Mesenchymal stem cell (in vitro differentiated cells and primary cell): ENCODE results near the gene CAPN11.

Source experiments
- DNase-seq: peaks from one replicate; pipeline ENCODE4 v3.0.0-alpha.2; 2013
- H2AFZ ChIP-seq: one replicate; pipeline ENCODE4 v1.6.1; 2013; ENCODE audit warnings: low read depth, mild to moderate bottlenecking, control low read depth, inconsistent platforms, low read length, moderate library complexity
- H2AK5ac ChIP-seq: 2 replicates; pipeline ENCODE4 v1.6.1; 2013; ENCODE audit warnings: low read length, moderate library complexity, mild to moderate bottlenecking, inconsistent platforms; ENCODE audit not compliant: severe bottlenecking
- H2BK120ac ChIP-seq: one replicate; pipeline ENCODE4 v1.6.1; 2013; ENCODE audit warnings: low read depth, mild to moderate bottlenecking, inconsistent platforms, low read length, moderate library complexity
- H2BK12ac ChIP-seq, 2 experiments: one replicate each; pipeline ENCODE4 v1.6.1; 2013; ENCODE audit warnings: inconsistent platforms in 2 of 2, low read length in 2 of 2, mild to moderate bottlenecking in 2 of 2, moderate library complexity in 2 of 2, control low read depth in 1 of 2
- H2BK15ac ChIP-seq: one replicate; pipeline ENCODE4 v1.6.1; 2013; ENCODE audit warnings: mild to moderate bottlenecking, low read depth, inconsistent platforms; ENCODE audit not compliant: poor library complexity, severe bottlenecking
- H2BK5ac ChIP-seq: 2 replicates; pipeline ENCODE4 v1.6.1; 2013; ENCODE audit warnings: low read depth, mild to moderate bottlenecking, low read length, control low read depth, inconsistent platforms; ENCODE audit not compliant: poor library complexity, severe bottlenecking
- H3K14ac ChIP-seq, 2 experiments: one replicate each; pipeline ENCODE4 v1.6.1; 2013; ENCODE audit warnings: inconsistent platforms in 2 of 2, low read length in 2 of 2, control low read depth in 1 of 2, mild to moderate bottlenecking in 1 of 2, moderate library complexity in 1 of 2
- H3K18ac ChIP-seq, 2 experiments: one replicate each; pipeline ENCODE4 v1.6.1; 2013; ENCODE audit warnings: inconsistent platforms in 2 of 2, low read length in 2 of 2, control low read depth in 1 of 2, low read depth in 1 of 2, mild to moderate bottlenecking in 1 of 2
- H3K23ac ChIP-seq, 2 experiments: one replicate each; pipeline ENCODE4 v1.6.1; 2013; ENCODE audit warnings: inconsistent platforms in 2 of 2, low read length in 2 of 2, mild to moderate bottlenecking in 2 of 2, moderate library complexity in 2 of 2, control low read depth in 1 of 2
- H3K27ac ChIP-seq: 2 replicates; pipeline ENCODE4 v1.5.1; 2013; ENCODE audit warnings: mild to moderate bottlenecking, moderate library complexity, low read length, control low read depth, inconsistent platforms; ENCODE audit not compliant: poor library complexity, severe bottlenecking
- H3K27me3 ChIP-seq, 2 experiments: 2 replicates each; pipeline versions ENCODE4 v1.6.1 to v1.7.0; 2013; ENCODE audit warnings: low read length in 2 of 2, mild to moderate bottlenecking in 2 of 2, moderate library complexity in 2 of 2, control low read depth in 1 of 2, inconsistent platforms in 1 of 2; ENCODE audit not compliant: control insufficient read depth in 1 of 2, insufficient read depth in 1 of 2
- H3K36me3 ChIP-seq, 2 experiments: 2 replicates each; pipeline versions ENCODE4 v1.6.1 to v1.7.0; 2013; ENCODE audit warnings: low read length in 2 of 2, control low read depth in 1 of 2, inconsistent platforms in 1 of 2, low read depth in 1 of 2, mild to moderate bottlenecking in 1 of 2; ENCODE audit not compliant: insufficient read depth in 2 of 2, control insufficient read depth in 1 of 2
- H3K4ac ChIP-seq, 2 experiments: one replicate each; pipeline ENCODE4 v1.6.1; 2013; ENCODE audit warnings: inconsistent platforms in 2 of 2, low read length in 2 of 2, mild to moderate bottlenecking in 2 of 2, moderate library complexity in 2 of 2, control low read depth in 1 of 2, low read depth in 1 of 2
- H3K4me1 ChIP-seq: 2 replicates; pipeline ENCODE4 v1.6.1; 2013; ENCODE audit warnings: low read depth, low read length, control low read depth; ENCODE audit not compliant: control insufficient read depth, insufficient read depth
- H3K4me2 ChIP-seq: 2 replicates; pipeline ENCODE4 v1.6.1; 2013; ENCODE audit warnings: low read length, mild to moderate bottlenecking, inconsistent platforms; ENCODE audit not compliant: poor library complexity, severe bottlenecking
- H3K4me3 ChIP-seq, 2 experiments: 2 replicates each; pipeline versions ENCODE4 v1.5.1 to v1.7.0; 2013; ENCODE audit warnings: low read length in 2 of 2, mild to moderate bottlenecking in 2 of 2, control low read depth in 1 of 2, low read depth in 1 of 2; ENCODE audit not compliant: insufficient read depth in 1 of 2
- H3K79me1 ChIP-seq: replicated peaks from 2 replicates; pipeline ENCODE4 v1.6.1; 2013; ENCODE audit warnings: mild to moderate bottlenecking, control low read depth, low read length, inconsistent platforms; ENCODE audit not compliant: poor library complexity, severe bottlenecking
- H3K9ac ChIP-seq: 2 replicates; pipeline ENCODE4 v1.7.0; 2013; ENCODE audit warnings: mild to moderate bottlenecking, low read length, moderate library complexity
- H3K9me3 ChIP-seq: 2 replicates; pipeline ENCODE4 v1.7.0; 2013; ENCODE audit warnings: mild to moderate bottlenecking, low read length; ENCODE audit not compliant: control insufficient read depth
- H4K8ac ChIP-seq: one replicate; pipeline ENCODE4 v1.6.1; 2013; ENCODE audit warnings: inconsistent platforms, mild to moderate bottlenecking, low read length, moderate library complexity
- H4K91ac ChIP-seq: one replicate; pipeline ENCODE4 v1.6.1; 2013; ENCODE audit warnings: mild to moderate bottlenecking, low read length, inconsistent platforms
- WGBS: methylation state at CpG from one replicate; pipeline ENCODE4 v1.1.7; 2013; ENCODE audit warnings: mixed read lengths; 5-methylcytosine and 5-hydroxymethylcytosine counted together

CAPN11 gene

DNA sequence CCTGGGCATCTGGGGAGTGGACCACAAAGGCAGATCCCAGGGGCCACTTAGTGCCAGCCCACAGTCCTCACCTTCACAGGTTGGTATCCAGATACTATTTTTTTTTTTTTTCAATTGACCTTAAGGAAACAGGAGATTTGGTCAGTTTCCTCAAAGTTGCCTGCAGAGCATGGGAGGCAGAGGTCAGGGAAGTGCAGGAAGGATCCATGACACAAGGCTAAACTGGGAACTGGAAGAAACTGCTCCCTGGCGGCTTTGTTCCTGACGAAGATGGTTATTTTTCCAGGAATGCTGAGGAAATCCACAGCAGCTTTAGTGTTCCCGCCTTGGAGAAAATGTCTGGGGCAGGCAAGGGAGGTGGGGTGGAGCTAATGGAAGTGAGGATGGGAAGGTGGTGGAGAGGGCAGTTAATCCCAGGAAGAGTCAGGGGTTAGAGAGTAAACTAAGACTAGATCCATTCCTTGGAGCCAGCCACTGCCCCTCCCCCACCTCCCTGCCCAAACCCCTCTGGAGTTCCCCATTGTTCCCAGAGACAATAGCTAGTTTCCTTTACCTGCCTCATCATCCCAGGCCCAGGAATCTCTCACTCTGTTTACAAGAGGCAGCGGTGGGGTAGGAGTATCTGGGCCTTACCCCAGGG, 43.8 kb downstream of the CAPN11 start:
- H3K18ac ChIP-seq = no peak overlapping the region
- H3K9me3 ChIP-seq = no peaks in the 10 kb centered on the region
- H3K14ac ChIP-seq = no peak overlapping the region
- no peak for DNase-seq
- no peaks in the 10 kb centered on the region for H3K36me3 ChIP-seq
- H4K91ac ChIP-seq = no peak overlapping the region
- no peak overlapping the region for H2BK5ac ChIP-seq
- no peak overlapping the region for H3K9ac ChIP-seq
- no peaks in the 10 kb centered on the region for H3K27me3 ChIP-seq
- no peaks in the 10 kb centered on the region for H3K79me1 ChIP-seq
- H2AK5ac ChIP-seq = no peak overlapping the region
- peaks cover 12% of the 10 kb centered on the region for H3K4me1 ChIP-seq
- no peak overlapping the region for H3K4me3 ChIP-seq
- no peak overlapping the region for H3K23ac ChIP-seq
- H2BK120ac ChIP-seq = no peak overlapping the region
- H2AFZ ChIP-seq = no peak overlapping the region
- H2BK15ac ChIP-seq = no peak overlapping the region
- no peak overlapping the region for H4K8ac ChIP-seq
- no peak overlapping the region for H3K4ac ChIP-seq
- H3K27ac ChIP-seq = no peak overlapping the region
- no peak overlapping the region for H2BK12ac ChIP-seq
- no peak overlapping the region for H3K4me2 ChIP-seq
- WGBS = 76% methylated on average over 4 of the region's 4 CpGs

DNA sequence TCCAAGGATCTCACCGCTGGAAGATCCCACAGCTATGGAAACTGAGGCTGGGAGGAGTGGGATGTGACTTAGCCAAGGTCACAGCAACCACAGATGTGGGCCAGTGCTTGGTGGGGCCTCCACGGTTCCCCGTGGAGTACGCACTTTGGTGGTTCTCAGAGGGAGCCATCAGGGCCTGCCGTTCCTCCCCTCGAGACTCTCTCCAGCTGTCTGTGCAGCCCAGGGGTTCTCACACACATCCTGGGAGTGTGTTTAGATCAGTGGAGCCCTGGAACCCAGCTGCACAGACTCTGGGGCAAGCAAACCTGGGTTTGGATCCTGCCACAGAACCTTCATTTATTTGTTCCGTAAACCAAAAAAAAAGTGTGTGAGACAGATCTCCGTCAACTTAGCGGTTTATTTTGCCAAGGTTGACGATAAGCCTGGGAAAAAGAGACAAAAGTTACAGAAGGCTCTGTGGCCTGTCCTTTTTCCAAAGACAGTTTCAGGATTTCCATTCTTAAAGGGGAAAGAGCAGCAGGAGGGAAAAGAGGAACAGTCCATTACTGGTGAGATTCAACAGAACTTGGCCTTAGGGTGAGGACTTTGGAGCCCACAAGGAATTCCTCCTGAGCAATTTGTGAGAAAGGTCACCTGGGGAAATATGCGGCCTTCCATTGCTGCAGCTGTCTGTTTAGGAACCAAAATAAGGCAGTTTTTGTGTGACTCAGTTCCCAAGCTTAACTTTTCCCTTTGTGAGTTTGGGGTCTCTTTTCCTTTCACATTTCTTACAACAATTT, 44.5 kb downstream of the CAPN11 start:
- no peaks in the 10 kb centered on the region for H3K36me3 ChIP-seq
- no peak overlapping the region for H4K91ac ChIP-seq
- no peak overlapping the region for H3K4ac ChIP-seq
- H3K4me2 ChIP-seq = no peak overlapping the region
- no peak overlapping the region for H2BK120ac ChIP-seq
- no peak overlapping the region for H3K23ac ChIP-seq
- peaks cover 12% of the 10 kb centered on the region for H3K4me1 ChIP-seq
- H3K14ac ChIP-seq = no peak overlapping the region
- H3K4me3 ChIP-seq = no peak overlapping the region
- no peaks in the 10 kb centered on the region for H3K27me3 ChIP-seq
- H3K9me3 ChIP-seq = no peaks in the 10 kb centered on the region
- no peak overlapping the region for H2AK5ac ChIP-seq
- no peak overlapping the region for H2BK5ac ChIP-seq
- no peak overlapping the region for H3K9ac ChIP-seq
- DNase-seq = no peak
- H3K18ac ChIP-seq = no peak overlapping the region
- H2AFZ ChIP-seq = no peak overlapping the region
- WGBS = 85% methylated on average over 11 of the region's 11 CpGs
- H2BK12ac ChIP-seq = no peak overlapping the region
- no peak overlapping the region for H2BK15ac ChIP-seq
- H3K27ac ChIP-seq = no peak overlapping the region
- no peak overlapping the region for H4K8ac ChIP-seq
- H3K79me1 ChIP-seq = no peaks in the 10 kb centered on the region

DNA sequence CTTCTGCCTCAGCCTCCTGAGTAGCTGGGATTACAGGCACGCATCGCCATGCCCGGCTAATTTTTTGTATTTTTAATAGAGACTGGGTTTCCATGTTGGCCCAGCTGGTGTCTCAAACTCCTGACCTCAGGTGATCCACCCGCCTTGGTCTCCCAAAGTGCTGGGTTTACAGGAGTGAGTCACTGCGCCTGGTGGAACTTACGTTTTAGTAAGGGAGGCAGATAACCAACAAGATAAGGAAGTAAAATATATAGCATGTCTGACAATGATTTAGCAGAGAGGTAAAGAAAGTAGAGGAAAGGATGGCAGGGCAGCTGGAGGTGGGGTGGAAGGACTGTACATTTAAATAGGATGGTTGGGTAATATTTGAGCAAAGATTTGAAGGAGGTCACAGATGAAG, 45.3 kb downstream of the CAPN11 start:
- DNase-seq = no peak
- Histone ChIP-seq H3K27me3 (no peaks in the 10 kb centered on the region), H3K4me1 (peaks cover 12% of the 10 kb centered on the region), H3K9me3 (no peaks in the 10 kb centered on the region), H4K91ac (no peak overlapping the region), H2BK120ac (no peak overlapping the region), H2BK15ac (no peak overlapping the region), H3K4me2 (no peak overlapping the region), H3K36me3 (no peaks in the 10 kb centered on the region), H2BK12ac (no peak overlapping the region), H4K8ac (no peak overlapping the region), H3K79me1 (no peaks in the 10 kb centered on the region), H3K14ac (no peak overlapping the region), H3K4ac (no peak overlapping the region), H2AFZ (no peak overlapping the region), H2AK5ac (no peak overlapping the region), H2BK5ac (no peak overlapping the region), H3K4me3 (no peak overlapping the region), H3K9ac (no peak overlapping the region), H3K23ac (no peak overlapping the region), H3K18ac (no peak overlapping the region), H3K27ac (no peak overlapping the region)
- WGBS = 88% methylated on average over 6 of the region's 6 CpGs

DNA sequence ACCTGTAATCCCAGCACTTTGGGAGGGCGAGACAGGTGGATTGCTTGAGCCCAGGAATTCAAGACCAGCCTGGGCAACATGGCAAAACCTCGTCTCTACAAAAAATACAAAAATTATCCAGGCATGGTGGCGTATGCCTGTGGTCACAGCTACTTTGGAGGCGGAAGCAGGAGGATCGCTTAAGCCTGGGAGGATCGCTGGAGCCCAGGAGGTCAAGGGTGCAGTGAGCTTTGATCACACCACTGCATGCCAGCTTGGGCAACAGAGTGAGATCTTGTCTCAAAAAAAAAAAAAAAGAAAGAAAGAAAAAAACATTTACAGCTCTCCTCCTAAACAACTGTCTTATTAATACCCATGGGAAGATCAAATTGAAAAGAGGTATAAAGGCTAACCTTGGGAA, 49.3 kb downstream of the CAPN11 start:
- Histone ChIP-seq H3K18ac (no peak overlapping the region), H3K36me3 (no peaks in the 10 kb centered on the region), H3K27me3 (no peaks in the 10 kb centered on the region), H3K4ac (no peak overlapping the region), H3K4me3 (no peak overlapping the region), H3K27ac (no peak overlapping the region), H2BK120ac (no peak overlapping the region), H3K4me2 (no peak overlapping the region), H3K79me1 (no peaks in the 10 kb centered on the region), H2BK15ac (no peak overlapping the region), H2AFZ (no peak overlapping the region), H3K9me3 (no peaks in the 10 kb centered on the region), H3K9ac (no peak overlapping the region), H2BK12ac (no peak overlapping the region), H4K91ac (no peak overlapping the region), H3K14ac (no peak overlapping the region), H4K8ac (no peak overlapping the region), H2AK5ac (no peak overlapping the region), H3K4me1 (no peaks in the 10 kb centered on the region), H3K23ac (no peak overlapping the region), H2BK5ac (no peak overlapping the region)
- WGBS = 89% methylated on average over 5 of the region's 6 CpGs
- no peak for DNase-seq
